GM10266 (cell line): ENCODE data around the gene GTF2IRD1.
"Not testable (repeated sequence)": the region's sequence is repeated elsewhere in the genome, so short reads cannot be mapped to it uniquely, and the experiment has no call there.

ENCODE experiments used
- DNase-seq: peaks from one replicate; pipeline ENCODE4 v3.0.0; 2012; ENCODE audit errors: extremely low spot score
- TF ChIP-seq, protein P1 (sequence below): IDR thresholded peaks from 2 replicates; pipeline ENCODE4 v1.5.1; 2012; ENCODE audit warnings: mild to moderate bottlenecking, low read depth; ENCODE audit not compliant: control insufficient read depth, insufficient read depth; ENCODE audit errors: missing control alignments

GTF2IRD1 gene

DNA sequence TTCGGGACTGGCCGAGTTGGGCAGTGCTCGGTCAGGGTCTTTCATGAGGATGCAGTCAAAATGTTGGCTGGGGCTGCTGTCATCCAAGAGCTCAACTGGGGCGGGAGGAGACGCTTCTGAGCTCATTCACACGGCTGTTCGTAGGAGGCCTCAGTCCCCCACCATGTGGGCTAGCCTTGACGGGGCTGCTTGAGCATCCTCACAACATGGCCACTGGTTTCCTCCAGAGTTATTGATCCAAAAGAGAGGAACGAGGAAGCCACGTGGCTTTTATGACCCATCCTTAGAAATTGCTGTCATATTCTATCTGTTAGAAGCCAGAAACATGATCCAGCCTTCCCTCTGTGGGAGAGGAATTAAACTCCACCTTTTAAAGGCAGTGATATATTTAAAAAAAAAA lies 68.1 kb downstream of the GTF2IRD1 start:
- no peak for DNase-seq
- TF ChIP-seq, protein P1, sequence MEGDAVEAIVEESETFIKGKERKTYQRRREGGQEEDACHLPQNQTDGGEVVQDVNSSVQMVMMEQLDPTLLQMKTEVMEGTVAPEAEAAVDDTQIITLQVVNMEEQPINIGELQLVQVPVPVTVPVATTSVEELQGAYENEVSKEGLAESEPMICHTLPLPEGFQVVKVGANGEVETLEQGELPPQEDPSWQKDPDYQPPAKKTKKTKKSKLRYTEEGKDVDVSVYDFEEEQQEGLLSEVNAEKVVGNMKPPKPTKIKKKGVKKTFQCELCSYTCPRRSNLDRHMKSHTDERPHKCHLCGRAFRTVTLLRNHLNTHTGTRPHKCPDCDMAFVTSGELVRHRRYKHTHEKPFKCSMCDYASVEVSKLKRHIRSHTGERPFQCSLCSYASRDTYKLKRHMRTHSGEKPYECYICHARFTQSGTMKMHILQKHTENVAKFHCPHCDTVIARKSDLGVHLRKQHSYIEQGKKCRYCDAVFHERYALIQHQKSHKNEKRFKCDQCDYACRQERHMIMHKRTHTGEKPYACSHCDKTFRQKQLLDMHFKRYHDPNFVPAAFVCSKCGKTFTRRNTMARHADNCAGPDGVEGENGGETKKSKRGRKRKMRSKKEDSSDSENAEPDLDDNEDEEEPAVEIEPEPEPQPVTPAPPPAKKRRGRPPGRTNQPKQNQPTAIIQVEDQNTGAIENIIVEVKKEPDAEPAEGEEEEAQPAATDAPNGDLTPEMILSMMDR: no peak

DNA sequence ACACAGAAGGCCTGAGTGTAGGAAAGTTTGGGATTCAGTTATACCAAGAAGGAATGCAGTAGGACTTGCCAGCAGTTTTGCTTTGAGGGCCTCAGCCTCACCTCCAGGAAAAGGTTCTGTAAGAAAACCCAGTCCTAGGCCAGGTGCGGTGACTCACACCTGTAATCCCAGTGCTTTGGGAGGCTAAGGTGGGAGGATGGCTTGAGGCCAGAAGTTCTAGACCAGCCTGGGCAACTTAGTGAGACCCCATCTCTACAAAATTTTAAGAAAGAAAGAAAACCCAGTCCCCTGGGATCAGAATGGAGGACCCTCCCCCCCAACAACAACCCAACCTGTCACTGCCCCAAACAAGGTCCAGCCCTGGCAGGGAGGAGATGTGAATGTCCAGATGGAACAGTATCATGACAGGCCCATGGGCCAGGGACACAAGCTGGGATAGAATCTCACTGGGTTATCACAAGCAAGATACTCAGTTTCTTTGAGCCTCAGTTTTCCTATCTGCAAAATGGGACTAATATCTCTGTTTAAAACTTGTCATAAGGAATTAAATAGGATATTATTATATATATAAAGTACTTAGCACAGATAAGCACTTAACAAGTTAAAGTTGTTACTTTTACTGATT lies 68.7 kb downstream of the GTF2IRD1 start:
- DNase-seq: no peak
- TF ChIP-seq, protein P1: no peak

DNA sequence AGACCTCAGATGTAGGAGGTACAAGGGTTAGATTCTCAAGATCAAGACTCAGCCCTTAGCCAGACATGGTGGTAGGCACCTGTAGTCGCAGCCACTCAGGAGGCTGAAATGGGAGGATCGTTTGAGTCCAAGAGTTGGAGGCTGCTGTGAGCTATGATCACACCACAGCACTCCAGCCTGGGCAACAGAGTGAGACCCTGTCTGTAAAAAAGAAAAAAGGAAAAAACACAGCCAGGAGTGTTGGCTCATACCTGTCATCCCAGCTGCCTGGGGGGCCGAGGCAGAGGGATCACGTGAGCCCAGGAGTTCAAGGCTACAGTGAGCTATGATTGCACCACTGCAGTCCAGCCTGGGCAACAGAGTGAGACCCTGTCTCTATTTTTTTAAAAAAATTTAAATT lies 69.3 kb downstream of the GTF2IRD1 start:
- no peak for DNase-seq
- TF ChIP-seq, protein P1: no peak

DNA sequence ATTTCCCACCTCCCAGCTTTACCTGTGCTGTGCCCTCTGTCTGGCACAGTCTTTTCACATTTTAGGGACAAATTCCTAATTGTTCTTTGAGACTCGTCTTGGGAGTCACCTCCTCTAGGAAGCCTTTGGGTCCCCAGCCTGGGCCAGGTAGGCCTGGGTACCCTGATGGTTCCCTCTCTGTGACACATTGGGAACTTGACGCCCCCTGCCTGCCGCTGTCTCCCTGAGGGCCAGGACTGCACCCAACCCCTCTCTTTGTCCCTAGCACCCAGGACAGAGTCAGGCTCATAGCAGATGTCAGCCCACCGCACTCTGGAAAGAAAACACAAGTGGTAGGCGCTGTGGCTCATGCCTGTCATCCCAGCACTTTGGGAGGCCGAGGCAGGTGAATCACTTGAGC lies 71.4 kb downstream of the GTF2IRD1 start:
- TF ChIP-seq, protein P1: no peak
- DNase-seq: no peak

DNA sequence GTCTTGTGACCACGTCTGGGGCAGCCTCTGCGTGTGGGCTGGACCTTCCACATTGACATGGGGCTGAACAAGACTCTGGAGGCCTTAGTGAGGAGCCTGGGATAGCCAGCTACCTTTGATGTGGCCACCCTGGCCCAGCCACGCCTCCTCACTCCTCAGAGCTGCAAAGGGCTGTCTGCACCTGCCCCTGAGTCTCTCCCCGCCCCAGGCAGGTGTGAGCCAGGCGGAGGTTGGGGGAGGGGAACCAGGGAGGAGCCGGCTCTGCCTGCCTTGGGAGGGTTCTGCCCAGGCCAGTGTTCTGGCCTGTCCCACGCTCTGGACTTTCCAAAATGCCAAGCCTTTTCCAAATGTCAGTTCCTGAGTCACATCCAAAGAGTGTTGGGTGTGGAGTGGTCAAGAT lies 72.2 kb downstream of the GTF2IRD1 start:
- DNase-seq: no peak

DNA sequence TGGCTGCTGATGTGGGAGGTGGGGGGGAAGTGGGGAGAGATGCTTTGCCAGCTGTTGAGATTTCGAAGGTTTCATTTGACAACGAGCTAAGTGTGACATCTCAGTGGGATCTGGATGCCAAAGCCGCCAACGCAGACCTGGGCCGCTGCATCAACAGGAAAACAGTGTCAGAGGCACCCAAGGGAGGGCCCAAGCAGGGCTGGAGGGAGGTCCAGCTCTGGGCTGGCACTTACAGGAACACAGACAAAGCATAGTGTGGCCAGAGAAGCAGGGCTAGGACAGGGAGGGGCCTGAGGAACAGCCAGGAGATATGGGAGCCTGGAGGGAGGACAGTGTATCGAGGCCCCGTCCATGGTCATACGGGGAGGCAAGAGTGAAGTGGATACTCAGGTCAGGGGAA lies 73.1 kb downstream of the GTF2IRD1 start:
- TF ChIP-seq, protein P1: no peak

More for the DNA sequence above, 72.2 kb downstream of the GTF2IRD1 start:
- TF ChIP-seq, protein P1: no peak

DNA sequence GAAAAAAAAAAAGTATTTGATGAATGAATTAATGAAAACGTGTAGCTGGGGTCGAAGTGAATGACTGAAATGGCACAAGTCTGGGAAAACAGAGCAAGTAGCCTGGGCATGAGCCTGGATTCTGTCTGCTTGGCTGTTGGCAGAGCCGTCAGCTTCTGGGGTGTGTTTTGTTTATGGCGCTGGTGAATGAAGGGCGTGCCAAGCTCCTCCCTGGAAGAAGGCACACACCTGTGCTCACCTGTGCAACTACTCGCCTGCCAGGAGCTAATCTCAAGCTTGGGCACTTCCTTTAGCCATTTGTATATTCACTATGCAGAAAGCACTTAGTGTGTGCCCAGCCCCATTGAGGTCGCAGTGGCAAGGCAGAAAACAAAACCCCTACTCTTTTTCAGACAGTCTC lies 74.1 kb downstream of the GTF2IRD1 start:
- TF ChIP-seq, protein P1: no peak
- no peak for DNase-seq

More for the DNA sequence above, 73.1 kb downstream of the GTF2IRD1 start:
- DNase-seq: no peak

DNA sequence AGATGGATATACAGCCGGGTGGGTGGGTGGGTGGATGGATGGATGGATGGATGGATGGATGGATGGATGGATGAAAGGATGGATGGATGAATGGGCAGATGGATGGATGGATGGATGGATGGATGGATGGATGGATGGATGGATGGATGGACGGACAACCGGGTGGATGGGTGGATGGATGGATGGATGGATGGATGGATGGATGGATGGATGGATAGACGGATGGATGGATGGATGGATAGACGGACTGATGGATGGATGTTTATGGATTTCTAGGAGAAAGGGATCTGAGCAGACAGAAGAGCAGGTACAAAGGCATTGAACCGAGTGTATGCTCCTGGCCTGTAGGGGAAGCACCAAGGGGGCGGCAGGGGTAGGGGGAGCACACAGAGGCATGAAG lies 75.1 kb downstream of the GTF2IRD1 start:
- not testable (repeated sequence) for DNase-seq
